Inflammatory macrophage (primary cell): ENCODE data around the gene SYNE1.
A peak's percentile ranks its signal among the peaks of the same experiment; 100 is the strongest.
"Not testable (repeated sequence)": the region's sequence is repeated elsewhere in the genome, so short reads cannot be mapped to it uniquely, and the experiment has no call there.

Experiments used
- DNase-seq, 2 donors: peaks; one replicate each; pipeline ENCODE4 v3.0.0-alpha.2; 2020 to 2022

Gene SYNE1

DNA sequence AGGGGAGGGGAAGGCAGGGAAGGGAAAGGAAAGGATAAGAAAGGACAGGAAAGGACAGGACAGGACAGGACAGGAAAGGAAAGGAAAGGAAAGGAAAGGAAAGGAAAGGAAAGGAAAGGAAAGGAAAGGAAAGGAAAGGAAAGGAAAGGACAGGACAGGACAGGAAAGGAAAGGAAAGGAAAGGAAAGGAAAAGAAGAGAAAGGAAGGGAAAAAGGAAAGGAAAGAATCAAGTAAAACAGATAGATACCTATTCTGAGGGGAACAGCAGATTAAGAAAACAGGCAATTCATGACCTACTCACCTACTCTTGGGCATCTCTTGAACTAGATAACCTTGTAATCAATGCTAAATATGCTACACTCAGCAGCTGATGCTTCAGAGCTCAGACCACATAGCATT, 265.4 kb downstream of the SYNE1 start:
- no peak for DNase-seq

DNA sequence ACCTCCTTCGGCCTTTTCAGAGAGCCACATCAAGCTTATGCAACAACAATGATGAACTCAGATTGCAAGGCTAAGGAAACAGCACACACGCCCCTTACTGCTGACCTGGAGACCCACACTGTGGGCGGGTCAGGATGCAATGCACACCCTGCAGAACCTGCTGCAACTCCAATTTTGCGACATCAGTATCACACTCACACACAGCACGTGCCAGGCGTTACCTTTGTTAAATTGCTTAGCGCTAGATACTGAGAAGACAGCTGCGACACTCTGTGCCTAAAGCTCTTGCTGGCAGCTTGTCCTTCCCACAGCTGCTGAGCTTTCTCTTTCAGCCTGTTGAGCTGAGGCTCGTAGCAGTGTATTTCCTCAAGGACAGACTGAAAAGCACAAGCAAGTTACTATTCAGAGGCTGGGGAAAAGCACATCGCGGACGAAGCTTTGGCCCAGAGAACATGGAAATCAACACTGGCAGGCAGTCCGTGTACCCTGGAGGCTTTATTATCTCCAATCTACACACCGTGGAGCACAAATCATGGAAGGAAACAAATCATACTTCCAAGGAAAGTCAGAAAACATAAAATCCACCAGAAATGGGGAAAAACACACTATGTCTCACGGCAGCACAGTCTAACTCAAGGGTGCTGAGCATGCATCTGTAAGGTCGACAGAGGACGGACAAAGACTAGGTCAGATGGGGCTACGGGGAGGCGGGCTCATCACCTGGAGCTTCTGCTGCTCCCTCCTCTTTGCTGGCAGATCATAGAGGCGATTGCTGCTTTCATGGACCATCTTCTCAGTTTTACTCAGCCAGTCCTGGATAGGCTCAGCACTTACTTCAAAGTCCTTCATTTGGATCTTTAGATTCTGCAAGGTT, 268.2 kb downstream of the SYNE1 start:
- no peak for DNase-seq

DNA sequence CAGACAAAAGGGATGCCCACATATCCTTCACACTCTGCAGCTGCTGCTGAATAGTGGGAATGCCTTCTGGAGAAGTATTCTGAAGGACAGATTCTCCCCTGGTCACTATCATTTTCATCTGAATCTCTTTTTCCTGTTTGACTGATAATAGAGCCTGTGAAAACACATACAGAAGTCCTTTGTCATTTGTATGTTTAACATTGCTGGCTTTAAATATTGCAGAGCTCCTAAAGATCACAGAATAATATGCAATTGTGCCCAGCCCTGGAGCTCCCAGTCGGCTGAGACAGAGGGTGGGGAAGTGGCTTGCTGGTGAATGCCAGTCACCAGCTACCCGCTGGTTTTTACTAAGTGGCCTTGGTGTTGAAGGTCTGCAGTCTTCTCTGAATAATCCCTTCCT, 272.3 kb downstream of the SYNE1 start:
- DNase-seq, result no peak

- no peak for DNase-seq
Measured at GRCh38 chr6:152360034-152360433, 277.1 kb downstream of the SYNE1 start.

DNA sequence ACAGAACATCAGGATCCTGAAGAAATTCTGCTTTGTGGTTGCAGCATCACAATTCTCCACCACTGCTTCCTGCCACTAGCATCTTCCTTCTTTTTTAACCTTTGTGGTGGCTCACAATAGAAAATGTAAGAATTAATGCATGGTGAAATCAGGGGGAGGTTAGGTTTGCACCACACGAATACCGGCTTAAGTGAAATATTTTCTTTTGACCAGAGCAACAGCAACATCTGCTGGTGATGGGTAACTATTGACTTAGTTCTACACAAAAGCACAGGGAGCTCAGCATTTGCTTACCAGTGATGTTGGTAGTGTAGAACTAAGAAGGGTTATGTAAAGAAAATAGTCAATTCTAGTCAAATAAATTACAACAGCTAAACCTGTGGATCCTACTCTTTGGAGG, 280.5 kb downstream of the SYNE1 start:
- DNase-seq, result peak; percentile 65 to 84

GRCh38 chr6:152356016-152356415, 281.1 kb downstream of the SYNE1 start:
- DNase-seq, result no peak

DNA sequence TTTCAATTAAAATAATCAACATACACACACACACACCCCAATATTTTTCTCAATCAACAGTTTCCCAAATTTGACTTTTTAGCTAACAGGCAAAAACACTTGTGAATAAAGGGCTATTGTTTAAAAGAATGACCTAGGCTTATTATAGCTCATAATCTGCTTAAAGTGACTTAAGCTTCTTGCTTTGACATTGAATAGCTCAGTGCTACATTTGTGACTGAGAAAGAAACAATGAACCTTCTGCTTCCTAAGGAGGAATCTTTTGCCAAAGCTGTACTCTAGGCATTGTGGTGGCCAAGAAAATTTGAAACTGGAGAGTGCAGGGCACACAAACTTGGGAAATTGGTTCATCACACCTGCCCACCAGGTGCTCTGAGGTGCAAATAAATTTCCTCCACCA, 282.0 kb downstream of the SYNE1 start:
- DNase-seq, result no peak

GRCh38 chr6:152353440-152353839, 283.7 kb downstream of the SYNE1 start:
- no peak for DNase-seq

GRCh38 chr6:152351742-152352141, 285.4 kb downstream of the SYNE1 start:
- no peak for DNase-seq

DNA sequence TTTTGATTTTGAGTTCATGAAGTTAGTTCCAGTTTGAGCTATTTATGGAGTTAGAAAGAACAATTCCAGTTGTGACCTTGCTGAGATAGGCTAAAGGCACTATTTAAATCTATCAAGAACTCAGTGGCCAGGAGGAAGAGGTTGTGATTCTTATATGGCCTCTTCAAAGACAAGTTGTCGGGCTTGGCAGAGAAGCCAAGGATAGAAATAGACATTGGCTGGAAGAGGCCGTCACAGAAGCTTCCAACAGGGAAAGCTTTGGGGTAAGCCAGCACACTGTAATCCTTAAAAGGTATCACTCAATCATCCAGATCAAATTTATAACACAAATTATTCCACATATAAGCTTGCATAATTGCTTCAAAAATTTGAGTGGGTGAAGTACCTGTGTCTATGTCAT, 286.1 kb downstream of the SYNE1 start:
- no peak for DNase-seq

DNA sequence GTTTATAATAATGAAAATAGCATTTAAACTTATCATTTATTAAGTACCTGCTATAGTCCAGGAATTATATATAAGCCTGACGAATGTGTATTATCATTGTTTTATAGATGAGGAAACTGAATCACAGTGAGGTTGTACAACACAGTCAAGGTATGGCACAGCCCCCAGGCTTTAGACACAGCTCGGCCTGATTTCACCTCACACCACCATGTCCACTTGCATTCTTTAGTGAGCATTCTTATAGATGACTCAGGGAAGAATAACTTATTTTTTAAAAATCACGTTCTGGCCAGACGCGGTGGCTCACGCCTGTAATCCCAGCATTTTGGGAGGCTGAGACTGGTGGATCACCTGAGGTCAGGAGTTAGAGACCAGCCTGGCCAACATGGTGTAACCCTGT, 289.0 kb downstream of the SYNE1 start:
- no peak for DNase-seq

DNA sequence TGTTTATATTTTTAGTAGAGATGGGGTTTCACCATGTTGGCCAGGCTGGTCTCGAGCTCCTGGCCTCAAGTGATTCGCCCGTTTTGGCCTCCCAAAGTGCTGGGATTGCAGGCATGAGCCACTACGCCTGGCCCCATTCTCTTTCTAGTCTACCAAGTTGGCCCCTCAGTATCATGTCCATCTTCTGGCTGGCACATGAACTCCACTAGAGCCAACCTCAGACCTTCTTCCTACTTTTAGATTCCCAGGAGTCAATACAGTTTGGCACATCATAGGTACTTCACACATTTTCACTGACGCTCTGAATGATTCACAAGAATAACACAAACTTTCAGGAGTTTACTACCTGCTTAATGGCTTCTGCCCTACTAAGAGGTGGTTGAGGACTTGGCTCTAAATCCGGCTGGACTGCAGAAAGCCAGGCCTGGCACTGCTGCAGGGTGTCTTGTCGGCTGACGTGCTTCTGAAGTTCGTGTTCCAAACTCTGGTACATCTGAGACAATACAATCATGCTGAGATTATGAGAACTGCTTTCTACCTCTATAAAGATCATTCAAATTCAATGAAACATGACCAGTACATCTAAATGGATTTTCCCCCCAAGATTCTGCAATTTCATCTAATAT, 293.3 kb downstream of the SYNE1 start:
- DNase-seq, result no peak

GRCh38 chr6:152341596-152341995, 295.6 kb downstream of the SYNE1 start:
- peak; percentile 4 to 10 for DNase-seq

- DNase-seq, result peak; percentile 73
Measured at GRCh38 chr6:152338335-152339125, 298.6 kb downstream of the SYNE1 start.

DNA sequence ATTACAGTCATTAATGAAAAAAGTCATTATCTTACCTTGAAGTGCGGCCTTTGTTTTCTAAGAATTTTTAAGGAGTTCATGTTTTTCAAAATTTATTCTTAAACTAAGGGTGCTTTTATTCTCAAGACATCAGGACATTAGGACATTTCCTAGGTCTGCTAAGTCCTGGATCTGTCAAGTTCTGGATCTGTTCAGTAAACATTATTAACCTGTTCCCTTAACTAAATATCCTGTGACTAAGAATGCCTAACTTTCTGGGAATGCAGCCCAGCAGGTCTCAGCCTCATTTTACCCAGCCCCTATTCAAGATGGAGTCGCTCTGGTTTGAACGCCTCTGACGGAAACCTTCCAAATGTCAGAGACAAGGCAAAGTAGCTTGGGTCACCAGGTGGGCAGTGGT, 302.6 kb downstream of the SYNE1 start:
- no peak for DNase-seq

DNA sequence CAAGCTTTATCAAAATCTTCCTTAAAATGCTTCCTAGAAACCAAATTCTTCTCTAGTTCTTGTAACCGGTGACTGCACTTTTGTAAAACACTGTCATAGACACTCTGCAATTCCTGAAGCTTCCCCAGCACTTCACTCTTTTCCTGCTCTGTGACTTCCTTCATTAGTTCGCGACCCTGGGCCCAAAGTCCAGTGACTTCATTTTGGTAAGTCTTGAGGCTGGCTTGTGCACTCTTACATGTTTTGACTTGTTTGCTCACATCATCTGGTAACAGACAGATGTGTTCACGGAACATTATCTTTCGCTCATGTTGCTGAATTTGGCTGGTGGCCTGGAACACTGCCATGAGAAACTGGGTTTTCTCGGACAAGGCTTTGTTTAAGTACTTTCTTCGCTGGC, 306.2 kb downstream of the SYNE1 start:
- peak; percentile 24 to 34 for DNase-seq

GRCh38 chr6:152329638-152330448, 307.3 kb downstream of the SYNE1 start:
- peak; percentile 63 to 66 for DNase-seq

DNA sequence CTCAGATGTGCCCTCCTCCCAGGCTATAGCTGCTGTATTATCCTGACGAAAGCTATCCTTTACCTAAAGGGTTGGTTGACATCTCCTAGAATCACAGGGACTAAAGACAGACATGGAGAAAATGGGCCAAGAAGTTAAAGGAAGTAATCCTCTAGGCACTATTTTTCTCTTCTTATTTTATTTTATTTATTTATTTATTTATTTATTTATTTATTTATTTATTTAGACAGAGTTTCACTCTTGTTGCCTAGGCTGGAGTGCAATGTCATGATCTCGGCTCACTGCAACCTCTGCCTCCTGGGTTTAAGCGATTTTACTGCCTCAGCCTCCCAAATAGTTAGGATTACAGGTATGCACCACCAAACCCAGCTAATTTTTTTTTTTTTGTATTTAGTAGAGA, 309.0 kb downstream of the SYNE1 start:
- DNase-seq, result not testable (repeated sequence)

GRCh38 chr6:152323376-152323775, 313.8 kb downstream of the SYNE1 start:
- DNase-seq, result no peak

DNA sequence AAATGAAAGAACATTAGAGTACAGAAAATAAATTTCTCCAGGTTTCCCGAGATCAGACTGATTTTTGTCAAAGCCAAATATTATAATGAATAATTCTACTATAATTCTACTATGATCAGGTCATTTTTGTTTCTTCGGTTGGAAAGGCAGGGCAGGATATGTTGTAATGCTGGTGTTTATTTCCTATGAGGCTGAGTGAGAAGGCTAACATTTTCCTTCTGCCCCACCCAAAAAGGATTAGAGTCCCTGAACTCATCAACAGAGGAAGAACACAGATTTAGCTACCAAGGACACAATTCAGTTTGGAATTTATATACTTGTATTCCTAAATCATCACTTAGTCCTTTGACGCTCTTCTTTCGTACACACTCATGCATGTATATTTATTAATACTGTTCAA, 318.9 kb downstream of the SYNE1 start:
- DNase-seq, result no peak

DNA sequence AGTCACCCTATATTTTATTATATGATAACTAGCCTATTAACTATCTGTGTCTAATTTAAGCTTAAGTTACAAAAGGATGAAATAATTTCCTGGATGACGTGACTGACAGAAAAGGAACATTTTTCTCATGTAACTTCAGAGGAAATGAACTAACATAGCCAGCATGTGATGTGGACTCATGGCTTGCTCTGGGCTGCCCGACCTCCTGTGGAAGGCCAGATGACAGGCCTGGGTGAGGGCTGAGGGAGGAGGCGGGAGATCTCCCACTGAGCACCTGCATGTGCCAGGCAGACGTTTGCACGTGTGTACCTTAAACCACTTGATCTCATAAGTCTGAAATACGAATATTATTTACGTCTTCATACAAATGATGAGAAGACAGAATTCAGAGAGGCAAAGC, 321.1 kb downstream of the SYNE1 start:
- peak; percentile 87 for DNase-seq

GRCh38 chr6:152314483-152314832, 322.7 kb downstream of the SYNE1 start:
- no peak for DNase-seq
